ENCODE measurements around the gene SCEL. TPM values are rescaled to one million over a fixed set of nuclear protein-coding genes. Genes with fewer than 3 reads are reported as not detected.

The SCEL gene
- total RNA-seq, 1 donor from 2014 or later: not detected

DNA sequence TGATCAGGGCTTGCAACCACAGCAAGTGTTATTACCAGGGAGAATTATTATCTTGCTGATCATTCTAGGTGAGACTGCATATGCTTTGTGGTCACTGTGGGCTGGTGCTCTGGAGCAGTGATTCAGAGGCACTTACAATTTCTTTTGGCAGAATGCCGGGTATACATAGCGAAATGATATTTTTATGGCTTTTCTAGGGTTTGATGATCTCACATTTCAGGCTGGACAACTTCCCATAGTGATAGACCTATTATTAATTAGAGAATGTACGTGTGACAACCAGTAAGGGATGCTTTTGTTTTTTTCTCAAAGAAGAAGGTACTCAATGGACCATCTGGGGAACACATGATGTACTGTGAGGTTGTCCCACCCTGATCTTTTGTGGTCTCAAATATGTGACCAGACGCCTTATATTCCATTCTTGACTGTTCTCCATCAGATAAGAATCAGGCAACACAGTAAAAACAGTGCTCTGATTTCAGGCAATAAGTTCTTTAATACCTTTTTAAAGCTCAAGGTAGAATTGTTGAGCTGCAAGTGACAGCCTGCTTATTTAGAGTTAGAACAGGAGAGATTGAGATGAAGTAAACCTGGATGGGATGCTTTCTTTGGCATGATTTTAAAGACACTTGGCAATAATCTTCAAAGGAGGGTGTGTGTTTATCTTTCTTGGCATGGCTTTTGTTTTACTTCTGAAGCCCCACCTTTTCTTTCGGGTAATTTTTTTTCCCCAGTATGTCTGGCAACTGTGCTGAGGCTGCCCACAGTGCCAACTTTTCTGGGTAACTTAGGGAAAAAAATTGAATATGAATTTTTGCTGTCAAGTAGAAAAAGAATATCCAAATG lies 27.4 kb upstream of the SCEL start:
- no peak overlapping the region for H3K4me3 Mint-ChIP-seq (ENCODE audit: unreplicated experiment)
- peaks cover 3% of the 10 kb centered on the region for H3K4me1 Mint-ChIP-seq (ENCODE audit: unreplicated experiment)
- peaks cover 2% of the 10 kb centered on the region for H3K27me3 Mint-ChIP-seq (ENCODE audit: unreplicated experiment)
- TF ChIP-seq CTCF (IDR thresholded peaks at IDR 0.05): no peak
- no peak overlapping the region for H3K27ac Mint-ChIP-seq (ENCODE audit: unreplicated experiment)
- H3K36me3 Mint-ChIP-seq (ENCODE audit: unreplicated experiment): no peaks in the 10 kb centered on the region
- no peak for DNase-seq (ENCODE audit: extremely low spot score, unreplicated experiment)
- H3K9me3 Mint-ChIP-seq (ENCODE audit: unreplicated experiment): no peaks in the 10 kb centered on the region

- Mint-ChIP-seq H3K27ac (ENCODE audit: unreplicated experiment) (no peak overlapping the region), H3K4me1 (ENCODE audit: unreplicated experiment) (peaks cover 3% of the 10 kb centered on the region), H3K9me3 (ENCODE audit: unreplicated experiment) (no peaks in the 10 kb centered on the region), H3K36me3 (ENCODE audit: unreplicated experiment) (no peaks in the 10 kb centered on the region), H3K27me3 (ENCODE audit: unreplicated experiment) (peaks cover 2% of the 10 kb centered on the region), H3K4me3 (ENCODE audit: unreplicated experiment) (no peak overlapping the region)
- DNase-seq (ENCODE audit: extremely low spot score, unreplicated experiment): no peak
- no peak for TF ChIP-seq CTCF (IDR thresholded peaks at IDR 0.05)
Observed at GRCh38 chr13:77508959-77509620, 26.4 kb upstream of the SCEL start.

GRCh38 chr13:77510156-77510555 lies 25.4 kb upstream of the SCEL start:
- Mint-ChIP-seq H3K9me3 (ENCODE audit: unreplicated experiment) (no peaks in the 10 kb centered on the region), H3K27me3 (ENCODE audit: unreplicated experiment) (peaks cover 5% of the 10 kb centered on the region), H3K4me3 (ENCODE audit: unreplicated experiment) (no peak overlapping the region), H3K4me1 (ENCODE audit: unreplicated experiment) (peaks cover 3% of the 10 kb centered on the region), H3K36me3 (ENCODE audit: unreplicated experiment) (no peaks in the 10 kb centered on the region), H3K27ac (ENCODE audit: unreplicated experiment) (no peak overlapping the region)
- DNase-seq (ENCODE audit: extremely low spot score, unreplicated experiment): no peak
- no peak for TF ChIP-seq CTCF (IDR thresholded peaks at IDR 0.05)

GRCh38 chr13:77511552-77511951 lies 24.0 kb upstream of the SCEL start:
- no peak for TF ChIP-seq CTCF (IDR thresholded peaks at IDR 0.05)
- Mint-ChIP-seq H3K27me3 (ENCODE audit: unreplicated experiment) (peaks cover 5% of the 10 kb centered on the region), H3K27ac (ENCODE audit: unreplicated experiment) (no peak overlapping the region), H3K9me3 (ENCODE audit: unreplicated experiment) (no peaks in the 10 kb centered on the region), H3K4me1 (ENCODE audit: unreplicated experiment) (peaks cover 3% of the 10 kb centered on the region), H3K4me3 (ENCODE audit: unreplicated experiment) (no peak overlapping the region), H3K36me3 (ENCODE audit: unreplicated experiment) (no peaks in the 10 kb centered on the region)
- DNase-seq (ENCODE audit: extremely low spot score, unreplicated experiment): no peak

DNA sequence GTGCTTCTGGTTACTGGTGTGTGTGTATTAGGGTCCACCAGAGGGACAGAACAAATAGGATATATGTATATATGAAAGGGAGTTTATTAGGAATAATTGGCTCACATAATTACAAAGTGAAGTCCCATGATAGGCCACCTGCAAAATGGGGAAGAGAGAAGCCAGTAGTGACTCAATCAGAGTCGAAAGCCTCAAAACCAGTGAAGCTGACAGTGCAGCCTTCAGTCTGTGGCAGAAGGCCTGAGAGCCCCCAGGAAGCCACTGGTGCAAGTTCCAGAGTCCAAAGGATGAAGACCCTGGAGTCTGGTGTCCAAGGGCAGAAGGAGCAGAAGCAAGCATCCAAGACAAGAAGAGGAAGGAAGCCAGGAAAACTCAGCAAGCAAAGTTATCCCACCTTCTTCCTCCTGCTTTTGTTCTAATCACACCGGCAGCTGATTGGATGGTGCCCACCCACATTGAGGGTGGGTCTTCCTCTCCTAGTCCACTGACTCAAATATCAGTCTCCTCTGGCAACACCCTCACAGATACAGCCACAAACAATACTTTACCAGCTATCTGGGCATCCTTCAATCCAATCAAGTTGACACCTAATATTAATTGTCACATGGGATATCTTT lies 21.7 kb upstream of the SCEL start:
- peaks cover 3% of the 10 kb centered on the region for H3K4me1 Mint-ChIP-seq (ENCODE audit: unreplicated experiment)
- no peaks in the 10 kb centered on the region for H3K9me3 Mint-ChIP-seq (ENCODE audit: unreplicated experiment)
- peaks cover 5% of the 10 kb centered on the region for H3K27me3 Mint-ChIP-seq (ENCODE audit: unreplicated experiment)
- H3K4me3 Mint-ChIP-seq (ENCODE audit: unreplicated experiment): no peak overlapping the region
- no peaks in the 10 kb centered on the region for H3K36me3 Mint-ChIP-seq (ENCODE audit: unreplicated experiment)
- DNase-seq (ENCODE audit: extremely low spot score, unreplicated experiment): no peak
- no peak overlapping the region for H3K27ac Mint-ChIP-seq (ENCODE audit: unreplicated experiment)
- TF ChIP-seq CTCF (IDR thresholded peaks at IDR 0.05): no peak
